Esophagus squamous epithelium (tissue), 4 donors: Measurements from ENCODE around the gene KNDC1.

ENCODE experiments used
- POLR2A ChIP-seq, 4 donors: fragments of 450-650 bp; IDR thresholded peaks; one replicate each; pipeline ENCODE4 v1.6.1; 2017; ENCODE audit warnings: antibody characterized with exemption in 4 of 4, mild to moderate bottlenecking in 4 of 4, moderate library complexity in 3 of 4
- TF ChIP-seq, protein P1 (sequence below), 6 experiments: fragments of 450-650 bp in 4 of 6; fragments of 200-600 bp in 2 of 6; sonication (generic) in 2 of 6; IDR thresholded peaks; one replicate each; pipeline ENCODE4 v1.5.1; 2016 to 2019; ENCODE audit warnings: antibody characterized with exemption in 6 of 6, mild to moderate bottlenecking in 4 of 6, moderate library complexity in 4 of 6

DNA sequence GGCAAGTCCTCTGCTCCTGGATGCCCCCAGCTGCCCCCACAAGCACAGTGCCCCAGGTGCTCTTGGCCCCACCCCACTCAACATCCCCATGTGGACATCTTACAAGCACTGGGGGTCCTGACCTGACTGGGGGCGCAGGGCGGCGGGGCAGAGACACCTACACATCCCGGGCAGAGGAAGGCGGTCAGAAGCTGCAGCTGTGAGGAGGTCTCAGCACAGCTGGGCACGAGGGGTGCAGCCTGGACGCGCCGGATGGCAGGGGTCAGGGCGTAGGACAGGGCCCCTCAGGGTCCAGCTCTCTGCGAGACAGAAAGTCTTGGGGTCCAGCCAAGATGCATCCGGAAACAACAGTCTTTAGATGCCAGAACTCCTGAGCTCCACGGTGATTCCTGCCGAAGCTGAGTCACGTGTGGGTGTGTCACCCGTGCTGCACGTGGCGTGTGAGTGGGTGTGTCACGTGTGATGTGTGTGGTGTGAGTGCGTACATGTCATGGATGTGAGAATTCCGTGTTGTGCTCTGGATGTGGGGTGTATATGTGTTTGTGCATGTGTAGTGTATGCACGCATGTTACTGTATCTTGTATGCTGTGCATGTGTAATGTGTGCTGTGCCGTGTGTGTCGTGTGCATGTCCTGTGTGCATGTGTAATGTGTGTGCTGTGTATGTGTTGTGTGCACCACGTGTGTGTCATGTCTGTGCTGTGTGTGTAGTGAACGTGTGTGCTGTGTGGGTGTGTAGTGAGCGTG, 82.8 kb downstream of the KNDC1 start:
- TF ChIP-seq, protein P1, sequence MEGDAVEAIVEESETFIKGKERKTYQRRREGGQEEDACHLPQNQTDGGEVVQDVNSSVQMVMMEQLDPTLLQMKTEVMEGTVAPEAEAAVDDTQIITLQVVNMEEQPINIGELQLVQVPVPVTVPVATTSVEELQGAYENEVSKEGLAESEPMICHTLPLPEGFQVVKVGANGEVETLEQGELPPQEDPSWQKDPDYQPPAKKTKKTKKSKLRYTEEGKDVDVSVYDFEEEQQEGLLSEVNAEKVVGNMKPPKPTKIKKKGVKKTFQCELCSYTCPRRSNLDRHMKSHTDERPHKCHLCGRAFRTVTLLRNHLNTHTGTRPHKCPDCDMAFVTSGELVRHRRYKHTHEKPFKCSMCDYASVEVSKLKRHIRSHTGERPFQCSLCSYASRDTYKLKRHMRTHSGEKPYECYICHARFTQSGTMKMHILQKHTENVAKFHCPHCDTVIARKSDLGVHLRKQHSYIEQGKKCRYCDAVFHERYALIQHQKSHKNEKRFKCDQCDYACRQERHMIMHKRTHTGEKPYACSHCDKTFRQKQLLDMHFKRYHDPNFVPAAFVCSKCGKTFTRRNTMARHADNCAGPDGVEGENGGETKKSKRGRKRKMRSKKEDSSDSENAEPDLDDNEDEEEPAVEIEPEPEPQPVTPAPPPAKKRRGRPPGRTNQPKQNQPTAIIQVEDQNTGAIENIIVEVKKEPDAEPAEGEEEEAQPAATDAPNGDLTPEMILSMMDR (IDR thresholded peaks at IDR 0.05), result no peak
- no peak for TF ChIP-seq POLR2A (IDR thresholded peaks at IDR 0.05)
